Measurements from ENCODE around the gene C19orf25. TPM values are rescaled to one million over a fixed set of nuclear protein-coding genes. Genes with fewer than 3 reads are reported as not detected.

C19orf25 gene
- total RNA-seq, 2 donors from 2014 or later: 54.0 to 93.0 TPM

DNA sequence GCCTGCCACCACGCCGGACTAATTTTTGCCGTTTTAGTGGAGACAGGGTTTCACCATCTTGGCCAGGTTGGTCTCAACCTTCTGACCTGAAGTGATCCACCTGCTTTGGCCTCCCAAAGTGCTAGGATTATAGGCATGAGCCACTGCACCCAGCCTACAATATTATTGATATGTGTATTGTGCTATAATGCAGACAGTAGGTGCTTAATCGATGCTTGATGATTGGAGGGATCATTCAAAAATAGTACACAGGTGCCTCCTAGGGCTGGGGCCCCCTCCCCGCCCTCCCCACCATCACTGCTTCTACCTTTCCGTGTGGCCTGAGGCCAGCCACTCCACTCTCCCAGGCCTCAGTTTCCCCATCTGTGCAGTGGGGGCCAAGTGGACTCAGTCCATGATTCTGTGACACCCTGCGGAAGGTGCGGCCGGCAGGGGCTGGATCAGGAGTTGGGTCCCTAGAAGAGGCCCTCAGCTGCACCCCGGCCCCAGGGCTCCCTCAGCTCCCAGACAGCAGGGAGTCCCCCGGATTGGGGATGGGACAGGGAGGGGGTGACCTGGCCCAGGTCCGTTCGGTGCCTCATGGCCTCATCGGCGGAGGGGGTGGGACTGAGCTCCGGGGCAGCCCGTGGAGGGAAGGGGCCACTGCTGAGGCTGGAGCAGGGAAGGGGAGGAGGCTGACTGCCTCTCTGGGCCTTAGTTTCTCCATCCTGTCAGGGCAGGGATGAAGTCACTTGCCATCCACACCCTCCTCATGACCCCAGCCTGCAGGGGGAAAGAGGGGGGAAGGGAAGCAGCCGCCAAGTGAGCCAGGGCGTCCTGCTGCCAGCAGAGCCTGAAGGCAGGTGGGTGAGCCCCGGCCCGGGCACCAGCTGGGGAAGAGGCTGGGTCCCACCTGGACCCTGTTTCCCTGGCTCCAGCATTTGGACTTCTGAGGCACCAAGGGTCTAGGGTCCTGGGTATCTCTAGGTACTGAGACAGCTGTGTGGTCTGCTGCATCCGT is 32.6 kb upstream of the C19orf25 start:
- Histone ChIP-seq H3K4me3 (no peak overlapping the region), H3K27ac (no peak overlapping the region), H3K36me3 (no peaks in the 10 kb centered on the region), H3K9me3 (no peaks in the 10 kb centered on the region), H3K27me3 (replicated peaks; ENCODE audit: insufficient read depth) (peaks cover 3% of the 10 kb centered on the region), H3K4me1 (replicated peaks) (no peaks in the 10 kb centered on the region)
- intact Hi-C loops (cut with DNase I): no loop called here
- TF ChIP-seq POLR2AphosphoS5 (IDR thresholded peaks at IDR 0.05): no peak
- 52% methylated on average over 22 of the region's 22 CpGs for WGBS
- no peak for DNase-seq (ENCODE audit: low spot score)

DNA sequence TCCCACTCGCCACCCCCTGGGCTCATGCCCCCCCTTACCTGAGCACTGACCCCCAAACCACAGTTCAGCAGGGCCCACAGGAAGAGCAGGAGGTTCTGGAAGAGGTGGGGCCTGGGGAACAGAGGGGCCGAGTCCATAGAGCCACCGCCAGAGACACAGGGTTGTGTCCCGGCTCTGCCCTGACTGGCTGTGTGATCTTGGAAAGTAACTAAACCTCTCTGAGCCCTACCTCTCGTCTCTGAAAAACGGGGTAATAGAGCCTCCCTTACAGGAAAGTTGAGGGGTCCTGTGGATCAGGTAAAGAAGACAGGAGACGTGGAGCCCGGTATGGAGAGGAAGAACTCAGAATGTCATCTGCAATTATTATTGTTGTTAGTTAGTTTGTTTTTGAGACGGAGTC is 31.8 kb upstream of the C19orf25 start:
- DNase-seq (ENCODE audit: low spot score): no peak
- intact Hi-C loops (cut with DNase I): no loop called here
- Histone ChIP-seq H3K36me3 (no peaks in the 10 kb centered on the region), H3K4me3 (no peak overlapping the region), H3K27me3 (replicated peaks; ENCODE audit: insufficient read depth) (peaks cover 3% of the 10 kb centered on the region), H3K27ac (no peak overlapping the region), H3K9me3 (no peaks in the 10 kb centered on the region), H3K4me1 (replicated peaks) (no peaks in the 10 kb centered on the region)
- WGBS: 42% methylated on average over 8 of the region's 9 CpGs
- no peak for TF ChIP-seq POLR2A (IDR thresholded peaks at IDR 0.05)
- TF ChIP-seq, protein P1, sequence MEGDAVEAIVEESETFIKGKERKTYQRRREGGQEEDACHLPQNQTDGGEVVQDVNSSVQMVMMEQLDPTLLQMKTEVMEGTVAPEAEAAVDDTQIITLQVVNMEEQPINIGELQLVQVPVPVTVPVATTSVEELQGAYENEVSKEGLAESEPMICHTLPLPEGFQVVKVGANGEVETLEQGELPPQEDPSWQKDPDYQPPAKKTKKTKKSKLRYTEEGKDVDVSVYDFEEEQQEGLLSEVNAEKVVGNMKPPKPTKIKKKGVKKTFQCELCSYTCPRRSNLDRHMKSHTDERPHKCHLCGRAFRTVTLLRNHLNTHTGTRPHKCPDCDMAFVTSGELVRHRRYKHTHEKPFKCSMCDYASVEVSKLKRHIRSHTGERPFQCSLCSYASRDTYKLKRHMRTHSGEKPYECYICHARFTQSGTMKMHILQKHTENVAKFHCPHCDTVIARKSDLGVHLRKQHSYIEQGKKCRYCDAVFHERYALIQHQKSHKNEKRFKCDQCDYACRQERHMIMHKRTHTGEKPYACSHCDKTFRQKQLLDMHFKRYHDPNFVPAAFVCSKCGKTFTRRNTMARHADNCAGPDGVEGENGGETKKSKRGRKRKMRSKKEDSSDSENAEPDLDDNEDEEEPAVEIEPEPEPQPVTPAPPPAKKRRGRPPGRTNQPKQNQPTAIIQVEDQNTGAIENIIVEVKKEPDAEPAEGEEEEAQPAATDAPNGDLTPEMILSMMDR (IDR thresholded peaks at IDR 0.05): no peak
- no peak for TF ChIP-seq POLR2AphosphoS5 (IDR thresholded peaks at IDR 0.05)

DNA sequence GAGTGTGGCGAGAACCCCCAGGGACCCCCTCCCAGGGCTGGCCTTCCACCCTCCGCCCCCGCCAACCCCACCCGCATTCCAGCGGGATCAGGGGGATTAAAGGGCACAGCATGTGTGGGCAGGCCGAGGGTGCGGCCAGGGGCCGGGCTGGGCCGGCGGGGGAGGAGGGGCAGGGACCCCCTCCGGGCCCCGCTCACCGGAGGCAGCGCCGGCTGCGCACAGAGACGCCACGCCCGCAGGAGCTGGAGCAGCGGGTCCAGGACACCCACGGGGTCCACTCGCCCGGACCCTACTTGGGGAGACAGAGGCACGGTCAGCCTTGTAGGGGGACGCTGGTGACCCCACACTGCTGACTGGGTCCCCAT is 31.4 kb upstream of the C19orf25 start:
- WGBS: 8% methylated on average over 11 of the region's 25 CpGs
- Histone ChIP-seq H3K4me3 (no peak overlapping the region), H3K9me3 (no peaks in the 10 kb centered on the region), H3K4me1 (replicated peaks) (no peaks in the 10 kb centered on the region), H3K27ac (no peak overlapping the region), H3K27me3 (replicated peaks; ENCODE audit: insufficient read depth) (peaks cover 3% of the 10 kb centered on the region), H3K36me3 (no peaks in the 10 kb centered on the region)
- intact Hi-C loops (cut with DNase I): no loop called here
- TF ChIP-seq, protein P1 (IDR thresholded peaks at IDR 0.05): no peak
- no peak for TF ChIP-seq POLR2A (IDR thresholded peaks at IDR 0.05)
- TF ChIP-seq POLR2AphosphoS5 (IDR thresholded peaks at IDR 0.05): no peak
- DNase-seq (ENCODE audit: low spot score): no peak

DNA sequence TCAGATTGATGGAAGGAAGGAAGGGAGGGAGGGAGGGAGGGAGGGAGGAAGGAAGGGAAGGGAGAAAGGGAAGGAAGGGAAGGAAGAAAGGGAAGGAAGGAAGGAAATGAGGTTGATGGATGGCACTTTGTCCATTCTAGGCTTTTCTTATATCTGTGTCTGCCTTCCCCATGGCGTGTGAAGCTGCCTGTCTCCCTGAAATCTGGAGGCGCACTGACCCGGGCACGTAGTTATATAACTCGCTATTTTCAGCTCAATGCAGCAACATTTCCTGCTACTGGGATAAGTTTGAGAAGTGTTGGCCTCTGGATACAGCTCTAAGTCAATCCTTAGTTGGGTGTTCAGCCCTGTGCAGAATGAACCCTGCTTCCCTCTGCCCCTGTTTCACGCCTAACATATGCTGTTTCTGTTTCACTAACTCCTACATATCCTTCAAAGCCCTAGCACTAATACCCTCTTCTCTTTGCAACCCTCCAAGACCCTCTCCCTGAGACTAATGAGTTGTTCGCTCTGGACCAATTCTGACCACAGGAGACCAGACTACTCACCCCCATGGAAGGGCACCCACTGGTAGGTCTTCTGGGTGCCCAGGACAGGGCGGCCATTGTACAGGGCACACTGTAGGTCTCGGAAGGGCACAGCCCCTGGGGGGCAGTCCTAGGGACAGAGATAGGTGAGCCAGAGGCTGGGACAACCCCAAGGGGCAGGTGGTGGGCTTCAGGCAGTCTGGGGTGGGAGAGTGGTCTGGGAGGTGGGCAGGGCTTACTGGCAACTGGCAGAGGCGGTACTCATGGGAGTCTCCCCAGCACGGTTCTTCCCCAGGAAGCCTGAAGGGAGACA is 30.8 kb upstream of the C19orf25 start:
- no peak for DNase-seq (ENCODE audit: low spot score)
- H3K36me3 ChIP-seq: no peaks in the 10 kb centered on the region
- peaks cover 3% of the 10 kb centered on the region for H3K27me3 ChIP-seq (replicated peaks; ENCODE audit: insufficient read depth)
- H3K4me1 ChIP-seq (replicated peaks): no peaks in the 10 kb centered on the region
- no peaks in the 10 kb centered on the region for H3K9me3 ChIP-seq
- intact Hi-C loops (cut with DNase I): no loop called here
- WGBS: 60% methylated on average over 11 of the region's 11 CpGs
- no peak overlapping the region for H3K27ac ChIP-seq
- TF ChIP-seq, protein P1 (IDR thresholded peaks at IDR 0.05): no peak
- no peak for TF ChIP-seq POLR2AphosphoS5 (IDR thresholded peaks at IDR 0.05)
- H3K4me3 ChIP-seq: no peak overlapping the region

DNA sequence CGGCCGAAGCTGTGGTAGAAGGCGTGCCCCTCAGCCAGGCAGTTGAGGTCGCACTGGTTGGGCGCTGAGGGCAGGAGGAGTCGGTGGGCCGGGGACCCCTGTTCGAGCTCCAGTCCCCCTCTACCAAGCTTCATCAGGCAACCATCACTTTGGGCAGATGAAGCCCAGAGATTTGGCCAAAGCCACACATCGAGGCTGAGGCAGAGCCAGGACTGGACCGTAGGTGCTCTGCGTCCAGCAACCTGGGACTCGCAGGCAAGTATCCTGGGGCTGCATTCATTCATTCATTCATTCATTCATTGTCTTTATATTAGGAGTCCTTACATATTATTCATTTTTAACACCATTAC is 29.5 kb upstream of the C19orf25 start:
- Histone ChIP-seq H3K27ac (peak overlapping the region; percentile 62 to 79), H3K4me3 (peak overlapping the region in 1 of 2 donors; percentile 22)
- 72% methylated on average over 4 of the region's 12 CpGs for WGBS

More for the DNA sequence above, 29.5 kb upstream of the C19orf25 start:
- Histone ChIP-seq H3K4me1 (replicated peaks) (no peaks in the 10 kb centered on the region), H3K36me3 (no peaks in the 10 kb centered on the region), H3K9me3 (no peaks in the 10 kb centered on the region), H3K27me3 (replicated peaks; ENCODE audit: insufficient read depth) (peaks cover 8% of the 10 kb centered on the region)
- no peak for TF ChIP-seq POLR2AphosphoS5 (IDR thresholded peaks at IDR 0.05)
- TF ChIP-seq POLR2A (IDR thresholded peaks at IDR 0.05): no peak
- TF ChIP-seq, protein P1 (IDR thresholded peaks at IDR 0.05): no peak
- intact Hi-C loops (cut with DNase I): no loop called here
- no peak for DNase-seq (ENCODE audit: low spot score)

Data from prostate gland (tissue), 2 donors.